ENCODE data around the gene EEFSEC. TPM values are rescaled to one million over a fixed set of nuclear protein-coding genes. Genes with fewer than 3 reads are reported as not detected.

The EEFSEC gene
- total RNA-seq, 4 donors from 2014 or later = 9.1 to 17.4 (median 15.8) TPM

GRCh38 chr3:128262457-128262856, 109.2 kb downstream of the EEFSEC start:
- Histone ChIP-seq H3K4me1 (peaks cover 0 to 13% (median 5%) of the 10 kb centered on the region in 4 donors), H3K9me3 (peaks cover 0 to 20% (median 10%) of the 10 kb centered on the region in 4 donors), H3K4me3 (no peak overlapping the region), H3K36me3 (peaks cover 0 to 30% (median 20%) of the 10 kb centered on the region in 4 donors), H3K27me3 (no peaks in the 10 kb centered on the region), H3K27ac (replicated peaks in 1 of 4) (no peak overlapping the region)
- no peak for DNase-seq (ENCODE audit: extremely low spot score)
- intact Hi-C loops (cut with DNase I) = no loop called here
- no peak for TF ChIP-seq POLR2AphosphoS5 (IDR thresholded peaks at IDR 0.05)
- TF ChIP-seq POLR2A (IDR thresholded peaks at IDR 0.05; ENCODE audit: low read depth) = no peak
- TF ChIP-seq EP300 (IDR thresholded peaks at IDR 0.05) = no peak
- no peak for TF ChIP-seq CTCF (IDR thresholded peaks at IDR 0.05)
- WGBS = 97% methylated on average over 3 of the region's 3 CpGs

- H3K36me3 ChIP-seq = peaks cover 0 to 30% (median 20%) of the 10 kb centered on the region in 4 donors
- peaks cover 0 to 13% (median 5%) of the 10 kb centered on the region in 4 donors for H3K4me1 ChIP-seq
- peaks cover 0 to 20% (median 10%) of the 10 kb centered on the region in 4 donors for H3K9me3 ChIP-seq
- H3K27ac ChIP-seq (replicated peaks in 1 of 4) = no peak overlapping the region
- intact Hi-C loops (cut with DNase I) = no loop called here
- H3K27me3 ChIP-seq = no peaks in the 10 kb centered on the region
- no peak for DNase-seq (ENCODE audit: extremely low spot score)
- TF ChIP-seq POLR2A (IDR thresholded peaks at IDR 0.05; ENCODE audit: low read depth) = no peak
- no peak for TF ChIP-seq CTCF (IDR thresholded peaks at IDR 0.05)
- no peak for TF ChIP-seq POLR2AphosphoS5 (IDR thresholded peaks at IDR 0.05)
- no peak for TF ChIP-seq EP300 (IDR thresholded peaks at IDR 0.05)
- WGBS = 82% methylated on average over 7 of the region's 8 CpGs
- no peak overlapping the region for H3K4me3 ChIP-seq
Observed at GRCh38 chr3:128263118-128263517, 109.8 kb downstream of the EEFSEC start.

GRCh38 chr3:128263946-128264345, 110.7 kb downstream of the EEFSEC start:
- WGBS = 82% methylated on average over 6 of the region's 6 CpGs
- Histone ChIP-seq H3K4me3 (no peak overlapping the region), H3K4me1 (peaks cover 0 to 13% (median 5%) of the 10 kb centered on the region in 4 donors), H3K9me3 (peaks cover 0 to 20% (median 10%) of the 10 kb centered on the region in 4 donors), H3K27me3 (no peaks in the 10 kb centered on the region), H3K27ac (replicated peaks in 1 of 4) (no peak overlapping the region), H3K36me3 (peaks cover 0 to 32% (median 27%) of the 10 kb centered on the region in 4 donors)
- TF ChIP-seq POLR2AphosphoS5 (IDR thresholded peaks at IDR 0.05) = no peak
- no peak for TF ChIP-seq POLR2A (IDR thresholded peaks at IDR 0.05; ENCODE audit: low read depth)
- TF ChIP-seq EP300 (IDR thresholded peaks at IDR 0.05) = no peak
- no peak for TF ChIP-seq CTCF (IDR thresholded peaks at IDR 0.05)
- no peak for DNase-seq (ENCODE audit: extremely low spot score)
- intact Hi-C loops (cut with DNase I) = no loop called here

GRCh38 chr3:128266453-128266852, 113.2 kb downstream of the EEFSEC start:
- Histone ChIP-seq H3K27ac (replicated peaks in 1 of 4) (no peak overlapping the region), H3K36me3 (peaks cover 0 to 39% (median 34%) of the 10 kb centered on the region in 4 donors), H3K27me3 (no peaks in the 10 kb centered on the region), H3K4me3 (no peak overlapping the region), H3K4me1 (peaks cover 0 to 13% (median 5%) of the 10 kb centered on the region in 4 donors), H3K9me3 (no peaks in the 10 kb centered on the region)
- no peak for TF ChIP-seq POLR2A (IDR thresholded peaks at IDR 0.05; ENCODE audit: low read depth)
- TF ChIP-seq EP300 (IDR thresholded peaks at IDR 0.05) = no peak
- TF ChIP-seq CTCF (IDR thresholded peaks at IDR 0.05) = no peak
- DNase-seq (ENCODE audit: extremely low spot score) = no peak
- WGBS = 33% methylated on average over 1 of the region's 1 CpG
- intact Hi-C loops (cut with DNase I) = no loop called here

GRCh38 chr3:128267541-128267940, 114.3 kb downstream of the EEFSEC start:
- Histone ChIP-seq H3K9me3 (no peaks in the 10 kb centered on the region), H3K27ac (replicated peaks in 1 of 4) (no peak overlapping the region), H3K36me3 (peaks cover 0 to 44% (median 28%) of the 10 kb centered on the region in 4 donors), H3K4me3 (no peak overlapping the region), H3K27me3 (no peaks in the 10 kb centered on the region), H3K4me1 (peaks cover 0 to 13% (median 5%) of the 10 kb centered on the region in 4 donors)
- no peak for DNase-seq (ENCODE audit: extremely low spot score)
- intact Hi-C loops (cut with DNase I) = no loop called here
- 88% methylated on average over 3 of the region's 4 CpGs for WGBS
- TF ChIP-seq POLR2AphosphoS5 (IDR thresholded peaks at IDR 0.05) = no peak
- no peak for TF ChIP-seq EP300 (IDR thresholded peaks at IDR 0.05)
- TF ChIP-seq CTCF (IDR thresholded peaks at IDR 0.05) = no peak
- no peak for TF ChIP-seq POLR2A (IDR thresholded peaks at IDR 0.05; ENCODE audit: low read depth)
